Hepatocyte (in vitro differentiated cells): Measurements from ENCODE around the gene ADRA1B. TPM values are rescaled to one million over a fixed set of nuclear protein-coding genes. Genes with fewer than 3 reads are reported as not detected.
"Not testable (repeated sequence)": the region's sequence is repeated elsewhere in the genome, so short reads cannot be mapped to it uniquely, and the experiment has no call there.

ENCODE experiments used
- DNase-seq: peaks from one replicate; pipeline ENCODE4 v3.0.0-alpha.2; 2016; ENCODE audit warnings: low spot score
- H2AFZ ChIP-seq: fragments of 200-600 bp; sonication (generic); 2 replicates; pipeline ENCODE4 v1.6.0; 2016; ENCODE audit warnings: antibody characterized with exemption, mild to moderate bottlenecking
- H3K27ac ChIP-seq: fragments of 200-600 bp; sonication (generic); 2 replicates; pipeline ENCODE4 v1.5.1; 2016; ENCODE audit warnings: mild to moderate bottlenecking
- H3K27me3 ChIP-seq: fragments of 200-600 bp; sonication (generic); 2 replicates; pipeline ENCODE4 v1.6.1; 2016
- H3K36me3 ChIP-seq: fragments of 200-600 bp; sonication (generic); replicated peaks from 2 replicates; pipeline ENCODE4 v1.5.1; 2016; ENCODE audit warnings: low read depth; ENCODE audit not compliant: insufficient read depth
- H3K4me1 ChIP-seq: fragments of 200-600 bp; sonication (generic); 2 replicates; pipeline ENCODE4 v1.5.1; 2016; ENCODE audit warnings: mild to moderate bottlenecking, moderate library complexity; ENCODE audit not compliant: insufficient read depth
- H3K4me2 ChIP-seq: fragments of 200-600 bp; sonication (generic); 2 replicates; pipeline ENCODE4 v1.6.0; 2016
- H3K4me3 ChIP-seq: fragments of 200-600 bp; sonication (generic); 2 replicates; pipeline ENCODE4 v1.5.1; 2016; ENCODE audit warnings: mild to moderate bottlenecking
- H3K79me2 ChIP-seq: fragments of 200-600 bp; sonication (generic); 2 replicates; pipeline ENCODE4 v1.6.0; 2017; ENCODE audit warnings: mild to moderate bottlenecking
- H3K9me2 ChIP-seq: fragments of 200-600 bp; sonication (generic); replicated peaks from 2 replicates; pipeline ENCODE4 v1.6.0; 2017; ENCODE audit warnings: mild to moderate bottlenecking; ENCODE audit not compliant: insufficient read depth
- H3K9me3 ChIP-seq: fragments of 200-600 bp; sonication (generic); 2 replicates; pipeline ENCODE4 v1.5.1; 2016; ENCODE audit warnings: low read depth, mild to moderate bottlenecking
- H4K20me1 ChIP-seq: fragments of 200-600 bp; sonication (generic); 2 replicates; pipeline ENCODE4 v1.6.0; 2016; ENCODE audit warnings: mild to moderate bottlenecking; ENCODE audit not compliant: insufficient read depth, poor library complexity, severe bottlenecking
- CTCF ChIP-seq: fragments of 200-600 bp; sonication (generic); IDR thresholded peaks from 2 replicates; pipeline ENCODE4 v1.5.1; 2016; ENCODE audit warnings: antibody characterized with exemption, mild to moderate bottlenecking; ENCODE audit not compliant: poor library complexity
- EZH2 ChIP-seq: fragments of 200-600 bp; sonication (generic); IDR thresholded peaks from 2 replicates; pipeline ENCODE4 v1.6.1; 2016; ENCODE audit warnings: antibody characterized with exemption, mild to moderate bottlenecking, borderline replicate concordance
- EZH2phosphoT487 ChIP-seq: fragments of 200-600 bp; sonication (generic); IDR thresholded peaks from one replicate; pipeline ENCODE4 v1.6.1; 2018; ENCODE audit warnings: antibody characterized with exemption, mild to moderate bottlenecking, low read depth, moderate library complexity; ENCODE audit not compliant: unreplicated experiment, severe bottlenecking
- WGBS: methylation state at CpG from one replicate; pipeline ENCODE4 v1.1.6; 2016; ENCODE audit warnings: low lambda C conversion rate; ENCODE audit errors: missing lambda C conversion rate; 5-methylcytosine and 5-hydroxymethylcytosine counted together
- polyA plus RNA-seq: library from polyadenylated mRNA; unstranded; fragments of >200 nt; fragmentation: Nextera tagmentation; extraction: Ambion mirVana; gene quantifications from 2 replicates; pipeline ENCODE4 v1.2.1, GENCODE V29; 2016
- total RNA-seq: library from RNA; depleted of rRNA; stranded (reverse); fragments of >200 nt; gene quantifications from 2 replicates; pipeline ENCODE4 v1.2.3, GENCODE V29; 2014

The ADRA1B gene
- total and polyA plus RNA-seq, 2 experiments from 2014 or later, result 2.6 to 3.5 TPM

GRCh38 chr5:159995907-159996306, 79.6 kb downstream of the ADRA1B start:
- H3K9me2 ChIP-seq, result no peaks in the 10 kb centered on the region
- no peaks in the 10 kb centered on the region for H3K27me3 ChIP-seq
- H3K4me1 ChIP-seq, result no peaks in the 10 kb centered on the region
- 81% methylated on average over 3 of the region's 3 CpGs for WGBS
- no peaks in the 10 kb centered on the region for H3K9me3 ChIP-seq
- no peak overlapping the region for H3K27ac ChIP-seq
- no peak for DNase-seq
- H4K20me1 ChIP-seq, result no peaks in the 10 kb centered on the region
- no peaks in the 10 kb centered on the region for H3K36me3 ChIP-seq
- no peak overlapping the region for H3K4me2 ChIP-seq
- no peak for TF ChIP-seq EZH2phosphoT487
- no peak for TF ChIP-seq CTCF
- no peak for TF ChIP-seq EZH2
- H3K79me2 ChIP-seq, result no peaks in the 10 kb centered on the region
- no peak overlapping the region for H2AFZ ChIP-seq
- H3K4me3 ChIP-seq, result no peak overlapping the region

- H3K79me2 ChIP-seq, result no peaks in the 10 kb centered on the region
- H4K20me1 ChIP-seq, result no peaks in the 10 kb centered on the region
- no peaks in the 10 kb centered on the region for H3K36me3 ChIP-seq
- H3K27me3 ChIP-seq, result no peaks in the 10 kb centered on the region
- H3K4me1 ChIP-seq, result no peaks in the 10 kb centered on the region
- WGBS, result 88% methylated on average over 3 of the region's 3 CpGs
- TF ChIP-seq CTCF (no peak), EZH2 (no peak), EZH2phosphoT487 (no peak)
- H3K9me3 ChIP-seq, result no peaks in the 10 kb centered on the region
- no peak overlapping the region for H3K27ac ChIP-seq
- H2AFZ ChIP-seq, result no peak overlapping the region
- no peak for DNase-seq
- H3K4me2 ChIP-seq, result no peak overlapping the region
- H3K4me3 ChIP-seq, result no peak overlapping the region
- no peaks in the 10 kb centered on the region for H3K9me2 ChIP-seq
Measured at GRCh38 chr5:160001457-160001856, 85.2 kb downstream of the ADRA1B start.

- TF ChIP-seq CTCF, result no peak
- Histone ChIP-seq H4K20me1 (no peaks in the 10 kb centered on the region), H3K9me3 (no peaks in the 10 kb centered on the region), H3K27me3 (no peaks in the 10 kb centered on the region), H3K9me2 (no peaks in the 10 kb centered on the region), H3K4me1 (peaks cover 19% of the 10 kb centered on the region), H3K79me2 (peaks cover 34% of the 10 kb centered on the region), H3K4me2 (no peak overlapping the region), H2AFZ (no peak overlapping the region), H3K4me3 (no peak overlapping the region), H3K36me3 (no peaks in the 10 kb centered on the region), H3K27ac (no peak overlapping the region)
- WGBS, result 84% methylated on average over 3 of the region's 3 CpGs
- peak; percentile 14 for DNase-seq
Measured at GRCh38 chr5:160007514-160007913, 91.2 kb downstream of the ADRA1B start.

- Histone ChIP-seq H3K4me1 (peaks cover 19% of the 10 kb centered on the region), H3K4me2 (peak overlapping the region; percentile 64), H2AFZ (peak overlapping the region; percentile 79), H3K79me2 (peaks cover 44% of the 10 kb centered on the region)
- not testable (repeated sequence) for H3K9me3 ChIP-seq, H3K27ac ChIP-seq, DNase-seq, H3K4me3 ChIP-seq, H3K36me3 ChIP-seq, H3K27me3 ChIP-seq, H3K9me2 ChIP-seq, H4K20me1 ChIP-seq
- 91% methylated on average over 14 of the region's 14 CpGs for WGBS
Measured at GRCh38 chr5:160008529-160008876, 92.2 kb downstream of the ADRA1B start.
